ENCODE measurements around the gene EHMT1. TPM values are rescaled to one million over a fixed set of nuclear protein-coding genes. Genes with fewer than 3 reads are reported as not detected.
"Not testable (repeated sequence)": the region's sequence is repeated elsewhere in the genome, so short reads cannot be mapped to it uniquely, and the experiment has no call there.

Gene EHMT1
- total RNA-seq, 2 donors from 2014 or later = 67.5 to 69.3 TPM

DNA sequence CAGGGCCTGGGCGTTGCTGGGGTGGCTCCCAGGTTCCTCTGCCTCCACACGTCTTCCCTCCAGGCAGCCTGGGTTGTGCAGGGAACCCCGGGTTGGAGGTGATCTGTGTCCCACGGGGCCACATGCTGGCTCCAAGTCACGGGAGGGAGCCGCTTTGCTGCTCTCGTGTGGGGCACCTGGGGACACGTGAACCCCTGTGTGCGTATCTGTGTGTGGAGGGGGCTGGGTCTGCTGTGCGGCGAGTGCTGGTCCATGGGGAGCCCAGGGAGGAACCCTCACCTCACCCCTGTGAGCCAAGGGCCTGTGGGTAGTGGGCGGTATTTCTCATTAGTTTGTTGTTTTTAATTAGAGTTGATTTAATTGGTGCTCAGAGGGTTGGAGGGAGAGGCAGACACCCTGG lies 266.3 kb downstream of the EHMT1 start:
- H3K4me3 Mint-ChIP-seq; H3K36me3 Mint-ChIP-seq (ENCODE audit: insufficient read depth in 2 of 2); H3K27ac Mint-ChIP-seq; H3K9me3 Mint-ChIP-seq; DNase-seq; H3K4me1 Mint-ChIP-seq (ENCODE audit: low read depth); H3K27me3 Mint-ChIP-seq (ENCODE audit: low read depth); ATAC-seq (replicated peaks in 1 of 2): not testable (repeated sequence)

Other genes starting within 250 kb of the EHMT1 start
- gene EXD3, start 195.8 kb upstream of the EHMT1 start, total RNA-seq = 10 to 100 TPM; 23.7 to 26.0 TPM
- gene NOXA1, start 195.6 kb upstream of the EHMT1 start, total RNA-seq = 1 to 10 TPM; 1.4 to 1.8 TPM
- gene ENTPD8, start 177.6 kb upstream of the EHMT1 start, total RNA-seq = not detected
- gene NSMF, start 159.7 kb upstream of the EHMT1 start, total RNA-seq = 10 to 100 TPM; 20.0 to 28.5 TPM
- gene PNPLA7, start 68.6 kb upstream of the EHMT1 start, total RNA-seq = 1 to 10 TPM; 6.8 to 8.2 TPM
- 10 to 100 TPM; 26.6 to 28.4 TPM for gene MRPL41, start 67.1 kb upstream of the EHMT1 start, total RNA-seq
- 10 to 100 TPM; 32.8 to 41.9 TPM for gene DPH7, start 40.1 kb upstream of the EHMT1 start, total RNA-seq
- 10 to 100 TPM; 27.4 to 34.5 TPM for gene ZMYND19, start 28.5 kb upstream of the EHMT1 start, total RNA-seq
- 10 to 100 TPM; 45.3 to 47.2 TPM for gene ARRDC1, start 13.3 kb upstream of the EHMT1 start, total RNA-seq

All from activated T-cell treated with anti-CD3 and anti-CD28 coated beads, Interleukin-2, amount 50 U/mL, for 72 hours (primary cell).